Fibroblast of skin of right quadriceps (primary cell): ENCODE data around the gene ITPR1.
"Not testable (repeated sequence)": the region's sequence is repeated elsewhere in the genome, so short reads cannot be mapped to it uniquely, and the experiment has no call there.

Experiments
- DNase-seq: peaks from one replicate; pipeline ENCODE4 v3.0.0-alpha.2; 2013

ITPR1 gene

DNA sequence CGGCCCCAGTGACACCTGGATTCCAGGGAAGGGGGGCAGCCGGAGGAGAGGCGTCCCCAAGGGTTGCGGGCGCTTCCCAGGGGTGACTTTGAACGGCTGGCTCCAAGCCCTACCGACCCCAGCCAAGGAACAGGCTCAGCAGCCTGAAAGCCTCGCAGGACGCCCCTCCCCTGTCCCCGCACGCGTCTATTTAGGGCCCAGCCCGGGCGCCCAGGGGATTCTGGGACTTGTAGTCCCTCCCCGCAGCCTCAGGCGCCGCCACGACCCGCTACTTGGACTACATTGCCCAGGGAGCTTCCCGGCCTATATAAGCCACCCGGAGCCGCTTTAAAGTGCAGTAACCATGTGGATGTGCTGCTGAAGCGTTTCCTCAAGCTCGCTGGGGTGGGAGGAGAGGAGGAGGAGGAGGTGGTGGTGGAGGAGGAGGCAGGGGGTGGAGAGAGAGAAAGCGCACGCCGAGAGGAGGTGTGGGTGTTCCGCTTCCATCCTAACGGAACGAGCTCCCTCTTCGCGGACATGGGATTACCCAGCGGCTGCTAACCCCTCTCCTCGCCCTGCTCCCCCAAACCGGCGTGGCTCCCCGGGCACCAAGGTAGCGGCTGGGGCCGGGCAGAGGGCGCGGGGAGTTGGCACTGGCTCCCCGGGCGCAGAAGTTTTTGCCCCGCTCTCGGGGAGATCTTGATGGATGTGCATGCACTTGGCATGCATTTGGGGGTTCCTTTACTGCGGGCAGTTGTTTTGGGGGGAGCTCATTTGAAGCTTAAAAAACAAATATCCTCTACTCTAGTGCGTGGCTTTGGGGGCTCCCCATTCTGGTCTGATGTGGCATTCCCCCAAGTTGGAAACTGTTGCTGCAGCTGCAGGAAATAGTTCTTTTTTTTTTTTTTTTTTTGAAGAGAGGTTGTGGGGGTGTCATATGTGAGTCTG is at the start of gene ITPR1:
Gene ITPR1 (plus strand): TSS at position 335 of the 927 bp plus-strand sequence. CDS start 23,144 bp downstream, outside the sequence.
- peak; percentile 99 for DNase-seq

DNA sequence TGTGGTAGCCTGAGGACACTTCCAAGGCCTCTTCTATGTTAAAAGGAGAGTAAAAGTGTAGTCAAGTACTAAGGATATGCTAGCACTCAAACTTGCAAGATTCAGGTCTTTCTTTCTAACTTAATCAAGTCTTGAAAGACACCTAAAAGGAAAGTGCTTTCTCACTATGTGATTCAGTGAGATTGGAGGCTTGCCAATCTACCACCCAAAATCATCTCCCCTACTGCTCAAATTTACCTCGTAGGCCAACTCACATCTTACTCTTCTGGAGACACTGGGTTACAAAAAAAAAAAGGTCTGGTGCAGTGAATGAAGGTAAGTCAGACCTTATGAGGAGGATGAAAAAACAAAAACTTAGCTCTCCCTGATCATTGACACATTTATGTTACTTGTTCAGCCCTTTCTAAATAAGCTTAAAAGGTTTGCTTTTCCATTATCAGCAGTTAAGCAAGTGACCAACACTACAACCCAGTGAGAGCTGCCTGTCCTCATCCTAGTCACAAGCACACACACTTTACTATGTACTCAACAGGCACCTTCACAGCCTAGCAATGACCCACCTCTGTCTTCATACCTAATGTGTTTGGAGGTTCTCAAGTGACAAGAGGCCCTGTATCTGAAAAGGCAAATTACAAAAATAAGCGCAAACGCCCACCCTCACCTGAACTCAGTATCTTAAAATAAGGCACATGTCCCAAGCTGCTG is 45.7 kb upstream of the ITPR1 start:
- no peak for DNase-seq

DNA sequence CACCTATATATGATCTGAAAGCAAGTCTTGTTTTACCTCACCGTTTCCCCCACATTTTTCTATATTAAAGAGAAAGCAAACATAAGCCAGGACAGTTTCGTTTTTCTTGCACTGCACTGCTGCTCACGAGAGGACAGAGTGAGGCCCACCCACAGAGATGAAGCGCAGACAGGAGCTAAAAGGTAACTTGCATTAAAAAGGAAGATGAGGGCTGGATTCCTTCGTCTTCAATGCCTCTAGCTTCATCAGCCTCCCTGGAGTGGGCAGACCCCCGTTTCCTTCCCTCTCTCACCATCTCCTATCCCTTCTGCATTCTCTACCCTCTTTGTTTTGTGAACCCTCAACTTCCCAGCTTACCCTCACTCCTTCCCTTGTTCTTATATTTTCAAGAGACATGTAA is 45.0 kb upstream of the ITPR1 start:
- no peak for DNase-seq

DNA sequence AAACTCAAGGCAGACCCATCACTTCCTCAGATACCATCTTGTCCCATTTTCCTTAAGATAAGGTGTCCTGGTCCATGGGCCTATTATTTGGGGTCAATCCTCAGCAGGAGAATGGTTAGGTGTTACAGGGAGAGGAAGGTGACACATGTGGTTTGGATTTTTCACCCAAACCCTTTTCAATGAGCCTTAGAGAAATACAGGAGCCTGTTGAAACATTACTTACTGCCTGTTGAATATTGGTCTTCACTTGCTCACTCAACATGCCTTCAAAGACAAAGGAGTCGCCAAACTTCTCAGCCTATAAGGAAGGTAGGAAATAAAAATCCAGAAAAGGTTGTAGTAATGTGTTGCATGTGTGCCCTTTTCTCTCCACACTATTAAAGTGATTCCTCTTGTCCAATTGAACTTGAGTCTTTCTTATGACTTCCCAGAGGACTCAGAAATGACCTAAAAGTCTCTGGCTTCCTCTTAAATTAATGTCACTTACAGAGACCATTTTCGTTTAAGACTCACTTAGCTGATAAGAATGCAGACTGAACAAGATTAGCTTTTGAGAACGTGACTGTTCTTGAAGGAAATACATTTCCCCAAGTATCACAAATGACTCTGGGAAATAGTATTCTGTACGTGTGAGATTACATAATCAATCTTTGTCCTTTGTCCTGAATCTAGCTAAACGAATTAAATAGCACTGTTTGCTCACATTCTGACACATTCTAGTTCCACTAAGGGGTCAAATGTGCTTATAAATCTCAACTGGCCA is 43.9 kb upstream of the ITPR1 start:
- DNase-seq = no peak

DNA sequence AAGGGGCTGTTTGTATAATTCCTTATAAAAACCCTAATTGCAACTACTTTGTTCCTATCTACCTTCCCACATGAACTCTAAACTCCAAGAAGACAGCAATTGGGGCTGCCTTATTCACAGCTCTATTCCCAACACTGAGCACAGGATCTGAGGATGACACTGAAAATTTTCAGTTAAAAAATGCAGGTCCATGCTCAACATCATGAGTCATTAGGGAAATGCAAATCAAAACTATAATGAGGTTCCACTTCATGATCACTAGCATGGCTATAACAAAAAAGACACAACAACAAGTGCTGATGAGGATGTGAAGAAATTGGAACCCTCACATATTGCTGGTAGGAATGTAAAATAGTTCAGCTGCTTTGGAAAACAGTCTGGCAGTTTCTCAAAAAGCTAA is 39.0 kb upstream of the ITPR1 start:
- DNase-seq = no peak

DNA sequence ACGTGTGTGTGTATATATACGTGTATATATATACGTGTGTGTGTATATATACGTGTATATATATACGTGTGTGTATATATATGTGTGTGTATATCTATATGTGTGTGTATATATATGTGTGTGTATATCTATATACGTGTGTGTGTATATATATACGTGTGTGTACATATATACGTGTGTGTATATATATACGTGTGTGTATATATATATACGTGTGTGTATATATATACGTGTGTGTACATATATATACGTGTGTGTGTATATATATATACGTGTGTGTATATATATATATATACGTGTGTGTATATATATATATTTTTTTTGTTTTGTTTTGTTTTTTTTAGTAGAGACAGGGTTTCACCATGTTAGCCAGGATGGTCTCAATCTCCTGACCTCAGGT is 36.4 kb upstream of the ITPR1 start:
- not testable (repeated sequence) for DNase-seq

DNA sequence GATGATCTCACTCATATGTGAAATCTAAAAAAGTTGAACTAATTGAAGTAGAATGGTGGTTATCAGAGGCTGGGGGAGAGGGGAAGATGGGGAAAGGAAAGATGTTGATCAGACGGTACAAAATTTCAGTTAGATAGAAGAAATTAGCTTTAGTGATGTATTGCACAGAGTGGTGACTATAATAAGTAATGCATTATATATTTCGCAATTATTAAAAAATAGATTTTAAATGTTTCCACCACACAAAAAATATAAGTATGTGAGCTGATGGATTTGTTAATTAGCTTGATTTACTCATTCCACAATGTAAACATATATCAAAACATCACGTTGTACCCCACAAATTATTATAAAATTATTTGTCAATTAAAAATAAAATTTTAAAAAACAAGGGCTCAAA is 34.2 kb upstream of the ITPR1 start:
- DNase-seq = no peak

DNA sequence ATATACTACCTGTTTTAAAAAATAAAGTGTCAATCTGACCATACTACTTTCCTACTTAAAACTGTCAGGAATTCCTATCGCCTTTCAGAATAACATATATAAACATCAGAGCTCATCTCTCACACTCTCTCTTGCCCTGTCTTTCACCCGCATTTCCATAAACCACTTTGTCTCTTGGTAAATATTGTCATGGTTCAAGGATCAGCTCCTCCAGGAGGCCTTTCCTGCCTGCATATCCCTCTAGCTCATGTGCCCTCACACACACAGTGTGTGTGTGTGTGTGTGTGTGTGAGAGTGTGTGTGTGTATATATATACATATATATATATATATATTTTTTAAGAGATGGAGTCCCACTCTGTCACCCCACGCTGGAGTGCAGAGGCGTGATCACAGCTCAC is 32.8 kb upstream of the ITPR1 start:
- DNase-seq = no peak

DNA sequence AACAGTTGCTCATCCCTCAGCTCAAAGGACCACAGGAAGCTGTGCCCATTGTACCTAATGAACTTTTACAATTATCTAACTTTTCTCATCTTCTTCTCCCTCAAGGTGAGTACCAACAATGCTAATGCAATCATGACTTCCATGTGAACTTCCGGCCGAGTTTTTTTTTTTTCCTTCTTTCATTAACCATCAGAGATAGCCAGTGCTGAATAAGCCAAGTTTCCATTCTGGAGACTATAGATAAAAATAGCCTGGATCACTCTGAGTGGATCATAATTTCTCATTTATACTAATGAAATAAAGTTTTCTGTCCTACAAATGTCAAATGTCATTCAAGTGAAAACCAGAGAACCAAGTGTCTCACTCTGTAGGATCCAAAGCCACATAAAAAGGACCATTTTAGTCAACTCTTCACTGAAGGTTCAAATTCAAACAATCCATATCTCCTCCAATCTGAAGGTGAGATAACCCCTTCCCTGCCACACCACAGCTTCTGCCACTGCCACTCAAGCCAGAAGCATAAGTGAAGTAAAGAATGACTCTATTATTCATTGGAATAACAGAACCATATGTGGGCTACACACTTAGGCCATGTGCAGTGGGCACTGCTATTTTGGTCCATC is 31.6 kb upstream of the ITPR1 start:
- DNase-seq = no peak

DNA sequence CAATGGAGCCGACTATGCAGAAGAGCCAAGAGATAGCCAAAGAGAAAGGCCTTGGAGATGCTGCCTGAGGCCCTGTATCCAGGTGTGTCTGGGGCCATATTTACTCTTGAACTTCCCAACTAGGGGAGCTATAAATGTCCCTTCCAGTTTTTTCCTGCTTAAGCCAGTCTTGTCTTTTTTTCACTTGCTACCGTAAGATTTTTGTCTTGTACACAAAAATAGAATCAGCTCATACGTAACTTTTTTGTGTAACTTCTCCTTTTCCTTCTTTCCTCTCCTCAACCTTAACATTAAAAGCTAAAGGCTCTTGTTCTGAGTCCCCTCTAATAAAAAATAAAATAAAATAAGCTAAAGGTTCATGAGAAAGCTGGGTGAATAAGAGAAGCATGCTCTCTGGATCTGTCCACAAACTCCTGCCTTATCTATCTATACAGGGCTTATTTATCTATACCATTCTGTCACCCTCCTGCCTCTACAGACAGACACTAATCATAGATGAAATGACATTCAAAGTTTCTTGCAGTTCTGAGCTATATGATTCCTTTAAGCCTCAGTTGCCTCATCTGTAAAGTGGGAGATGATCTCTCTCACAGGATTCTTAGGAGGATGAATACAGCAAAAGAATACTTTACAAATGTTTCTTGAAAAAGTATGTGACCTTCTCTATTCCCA is 30.6 kb upstream of the ITPR1 start:
- DNase-seq = no peak

DNA sequence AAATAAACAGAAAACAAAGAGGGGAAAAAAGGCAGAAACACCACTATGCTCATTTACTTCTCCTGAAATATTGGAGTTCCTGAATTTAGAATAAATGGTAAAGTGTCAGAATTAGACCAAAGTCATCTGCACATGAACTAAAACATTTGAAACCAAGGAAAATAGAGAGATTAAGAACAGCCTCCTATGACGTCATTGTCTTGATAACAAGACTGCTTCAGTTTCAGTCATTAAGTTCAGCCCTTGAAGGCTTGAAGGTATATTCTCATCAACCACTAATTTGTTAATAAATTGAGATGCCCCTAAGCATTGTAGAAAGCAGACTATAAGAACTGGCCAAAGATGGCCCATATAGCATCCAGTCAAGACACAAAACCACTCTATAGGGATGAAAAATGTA is 28.6 kb upstream of the ITPR1 start:
- no peak for DNase-seq

DNA sequence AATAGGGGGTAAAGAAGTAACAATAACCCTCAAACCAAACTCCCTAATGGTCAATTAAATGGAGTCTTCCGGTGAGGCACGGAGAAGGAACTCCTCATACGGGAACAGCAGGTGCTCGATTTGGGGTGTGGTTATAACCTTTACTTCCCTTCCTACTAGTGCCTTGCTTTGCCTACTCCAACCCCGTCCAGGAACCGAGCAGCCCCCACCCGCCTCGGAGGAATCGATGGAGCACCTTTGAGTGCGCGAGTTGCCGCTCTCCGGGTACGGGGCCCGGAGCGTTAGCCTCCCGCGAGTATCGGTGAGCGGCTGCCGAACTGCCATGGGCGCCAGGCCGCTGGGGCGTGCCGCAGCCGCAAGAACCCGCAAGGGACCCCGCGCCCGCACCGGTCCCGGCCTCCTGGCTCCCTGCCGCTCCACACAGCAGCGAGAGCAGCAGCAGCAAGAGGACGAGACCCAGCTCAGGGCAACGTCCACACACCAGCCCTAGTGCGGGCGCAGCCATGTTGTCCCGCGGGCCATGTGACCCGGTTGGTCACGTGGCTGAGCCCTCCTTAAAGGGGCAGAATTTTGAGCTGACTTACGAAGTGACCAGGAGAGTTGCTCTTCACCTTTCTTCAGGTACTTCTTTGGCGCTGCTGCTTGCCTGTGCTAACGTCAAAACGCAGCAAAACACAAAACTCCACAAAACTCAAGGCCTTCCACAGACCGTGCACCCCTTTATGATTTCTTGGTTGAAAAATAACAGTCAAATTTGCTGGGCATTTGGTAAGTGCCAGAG is 26.2 kb upstream of the ITPR1 start, which contains the start of gene SUMF1:
Gene SUMF1 (minus strand): TSS at position 529 of the 781 bp plus-strand sequence. CDS start 24 bp downstream, at position 505.
- peak; percentile 72 for DNase-seq

DNA sequence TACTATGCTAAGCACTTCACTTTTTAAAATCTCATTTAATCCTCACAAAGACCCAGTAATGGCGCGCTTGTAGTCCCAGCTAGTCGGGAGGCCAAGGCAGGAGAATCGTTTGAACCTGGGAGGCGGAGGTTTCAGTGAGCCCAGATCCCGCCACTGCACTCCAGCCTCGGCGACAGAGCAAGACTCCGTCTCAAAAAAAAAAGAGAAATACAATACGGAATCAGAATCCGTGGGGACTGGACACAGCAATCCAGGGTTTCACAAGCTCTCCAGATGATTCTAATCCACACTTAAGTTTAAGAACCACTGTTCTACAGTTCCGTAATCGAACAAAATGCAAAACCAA is 25.7 kb upstream of the ITPR1 start:
- DNase-seq = no peak

DNA sequence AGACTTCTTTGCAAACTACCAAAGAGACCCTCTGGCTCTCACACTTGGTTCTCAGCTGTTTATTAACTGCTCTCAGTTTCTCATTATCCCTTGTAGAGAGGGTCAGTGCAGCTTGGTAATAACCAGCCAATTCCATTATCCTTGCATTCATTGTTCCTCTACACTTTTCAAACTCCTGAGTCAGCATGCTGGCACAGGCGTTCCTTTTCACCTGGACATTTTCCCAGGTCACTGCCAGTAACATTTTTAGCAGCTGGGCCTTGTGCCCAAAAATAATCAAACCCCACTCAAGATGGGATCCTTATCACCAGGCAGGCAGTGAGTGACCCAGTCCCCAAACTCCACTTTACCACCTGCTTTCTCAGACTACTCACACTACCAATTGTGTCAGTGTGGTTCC is 21.2 kb upstream of the ITPR1 start:
- no peak for DNase-seq

DNA sequence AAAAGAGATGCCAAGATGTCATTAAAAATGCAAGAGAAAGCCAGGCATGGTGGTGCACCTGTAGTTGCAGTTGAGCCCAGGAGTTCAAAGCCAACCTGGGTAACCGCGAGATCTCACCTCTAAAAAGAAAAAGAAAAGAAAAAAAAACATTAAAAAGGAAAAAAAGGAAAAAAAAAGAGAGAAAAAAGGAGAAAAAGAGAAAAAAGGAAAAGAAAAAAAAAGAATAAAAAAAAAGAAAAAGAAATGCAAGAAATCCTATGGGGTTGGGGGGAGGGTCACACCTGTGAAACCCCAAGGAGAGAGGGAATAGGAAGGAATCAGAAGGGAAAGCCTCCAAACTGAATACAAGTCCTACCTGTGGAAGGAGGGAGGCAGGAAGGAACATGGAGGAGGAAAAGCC is 20.8 kb upstream of the ITPR1 start:
- no peak for DNase-seq

DNA sequence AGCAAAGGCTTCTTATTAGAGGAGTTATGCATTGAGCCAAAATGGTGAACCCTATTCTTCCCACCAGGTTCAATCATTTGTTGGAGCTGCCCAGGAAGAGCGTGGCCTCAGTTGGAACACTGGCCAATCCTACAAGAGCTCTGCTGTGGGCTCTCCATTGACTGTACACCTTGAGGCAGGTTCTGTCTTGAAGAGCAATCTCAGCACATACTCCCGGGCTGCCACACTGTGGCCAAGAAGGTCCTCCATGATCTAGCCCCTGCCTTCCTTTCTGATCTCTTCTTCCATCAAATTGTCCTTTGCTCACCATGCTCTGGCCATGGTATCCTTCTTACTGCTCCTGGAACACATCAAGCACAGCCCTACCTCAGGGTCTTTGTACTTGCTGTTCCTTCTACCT is 20.4 kb upstream of the ITPR1 start:
- DNase-seq = no peak

DNA sequence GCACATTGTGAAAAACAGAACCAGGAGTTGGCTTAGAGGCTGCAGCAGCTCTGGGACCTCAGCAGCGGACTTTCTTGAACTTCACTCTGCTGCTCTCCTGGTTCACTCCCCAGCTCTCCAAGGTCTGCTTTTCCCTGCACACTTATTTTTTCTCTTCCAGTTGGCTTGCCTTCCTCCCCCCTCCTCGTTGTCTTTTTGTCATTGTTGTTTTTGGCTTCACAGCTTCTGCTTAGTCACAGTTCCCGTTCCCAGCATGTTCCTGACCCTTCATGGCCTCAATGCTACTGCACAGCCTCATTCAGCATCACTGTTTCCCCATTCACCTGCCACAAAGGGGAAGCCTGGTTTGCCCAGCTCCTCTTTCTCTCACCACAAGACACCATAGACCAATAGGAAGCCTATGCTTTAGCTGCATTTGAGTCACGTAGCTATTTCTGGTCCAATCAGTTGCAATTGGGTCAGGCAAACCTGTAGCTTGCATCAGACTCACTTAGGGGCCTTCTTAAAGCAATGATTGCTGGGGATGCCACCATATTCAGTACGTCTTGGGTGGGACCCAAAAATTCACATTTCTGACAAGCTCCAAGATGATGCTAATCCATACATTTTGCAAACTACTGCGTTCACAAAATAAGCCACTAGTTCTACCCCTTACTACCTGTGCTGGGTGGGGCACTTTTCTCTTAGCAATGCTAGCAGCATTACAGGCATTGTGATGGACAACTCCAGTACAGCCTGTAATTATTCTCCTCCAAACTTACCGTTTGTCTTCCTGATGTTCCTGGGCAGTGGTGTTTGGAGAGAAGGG is 18.3 kb upstream of the ITPR1 start:
- DNase-seq = peak; percentile 20

DNA sequence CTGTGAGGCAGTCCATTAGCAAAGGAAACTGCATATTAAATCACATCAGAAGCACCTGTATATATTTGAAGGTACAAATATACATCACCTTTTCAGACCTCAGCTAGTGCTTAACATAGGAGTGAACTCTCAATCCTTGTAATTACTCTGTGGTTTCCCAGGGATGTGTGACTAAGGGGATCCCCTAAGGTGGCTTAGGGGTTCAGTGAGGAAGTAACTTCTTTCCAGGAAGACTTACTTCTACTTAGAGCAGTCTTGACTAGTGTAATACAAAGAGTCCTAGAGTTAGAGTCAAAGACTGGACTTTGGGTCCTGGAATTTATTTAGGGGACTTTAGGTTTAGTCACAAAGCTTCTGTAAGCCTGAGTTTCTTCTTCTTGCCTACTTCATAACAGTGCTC is 17.3 kb upstream of the ITPR1 start:
- no peak for DNase-seq

DNA sequence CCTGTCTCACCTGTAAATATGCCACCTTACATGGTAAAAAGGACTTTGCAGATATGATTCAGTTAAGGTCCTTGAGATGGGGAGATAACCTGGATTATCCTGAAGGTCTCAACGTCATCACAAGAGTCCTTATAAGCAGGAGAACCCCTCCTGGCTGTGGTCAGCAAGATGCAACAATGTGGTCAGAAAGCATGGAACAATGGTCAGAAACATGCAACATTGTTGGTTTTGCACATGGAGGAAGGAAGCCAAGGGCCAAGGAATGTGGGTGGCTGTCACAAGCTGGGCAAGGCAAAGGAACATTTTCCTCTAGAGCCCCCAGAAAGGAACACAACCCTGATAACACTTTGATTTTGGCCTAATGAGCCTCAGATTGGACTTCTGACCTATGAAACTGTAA is 16.7 kb upstream of the ITPR1 start:
- no peak for DNase-seq

DNA sequence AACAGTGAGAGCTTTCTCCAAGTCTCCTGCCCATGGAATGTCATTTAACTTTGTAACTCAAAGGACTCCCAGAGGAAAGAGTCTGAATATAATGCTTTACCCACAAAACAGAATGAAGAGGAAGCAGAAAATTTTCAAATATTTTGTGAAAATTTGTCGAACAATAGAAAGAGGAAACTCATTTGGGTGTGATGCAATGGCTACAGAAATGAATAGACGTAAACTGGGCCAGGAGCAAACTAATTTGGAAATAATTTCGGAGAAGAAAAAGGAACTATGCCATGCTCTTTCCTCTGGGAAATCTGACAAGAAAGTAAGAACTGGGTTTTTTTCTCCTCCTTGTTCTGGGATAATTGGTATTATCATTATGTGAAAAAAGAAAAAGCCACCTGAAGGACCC is 14.9 kb upstream of the ITPR1 start:
- DNase-seq = no peak

DNA sequence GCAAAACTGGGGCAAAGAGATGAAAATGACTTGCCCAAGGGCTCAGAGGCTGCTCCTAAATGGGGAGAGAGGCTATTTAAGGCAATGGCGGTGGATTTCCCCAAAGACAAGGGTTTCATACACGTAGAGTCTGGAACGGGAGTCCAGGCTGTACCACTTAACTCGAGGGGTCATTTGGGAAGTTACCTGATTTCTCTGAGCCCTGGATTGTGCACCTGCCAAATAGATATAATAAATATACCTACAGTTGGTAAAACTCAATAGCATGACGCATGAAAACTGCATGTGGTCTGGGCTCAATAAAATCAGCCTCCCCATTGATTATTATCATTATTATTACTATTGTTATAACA is 1.3 kb upstream of the ITPR1 start:
- no peak for DNase-seq
